Thymus (tissue), 11 donors: ENCODE measurements around the gene ATP13A4. TPM values are rescaled to one million over a fixed set of nuclear protein-coding genes. Genes with fewer than 3 reads are reported as not detected.

Source experiments
- DNase-seq, 9 donors: peaks; one replicate each; pipeline ENCODE4 v3.0.0-alpha.2; 2013; ENCODE audit warnings: low spot score in 9 of 9, low read depth in 6 of 9, missing footprints in 1 of 9
- H3K27ac ChIP-seq, 2 donors: one replicate each; pipeline ENCODE4 v1.5.1; 2013; ENCODE audit warnings: control low read depth in 1 of 2, low read depth in 1 of 2, low read length in 1 of 2, mild to moderate bottlenecking in 1 of 2, moderate library complexity in 1 of 2
- H3K27me3 ChIP-seq, 2 donors: one replicate each; pipeline ENCODE4 v1.5.1; 2013; ENCODE audit warnings: low read length in 1 of 2; ENCODE audit not compliant: control insufficient read depth in 2 of 2, insufficient read depth in 1 of 2
- H3K36me3 ChIP-seq, 2 donors: one replicate each; pipeline ENCODE4 v1.5.1; 2013; ENCODE audit warnings: low read length in 1 of 2, mild to moderate bottlenecking in 1 of 2, moderate library complexity in 1 of 2; ENCODE audit not compliant: control insufficient read depth in 2 of 2, insufficient read depth in 2 of 2
- H3K4me1 ChIP-seq, 2 donors: one replicate each; pipeline ENCODE4 v1.5.1; 2013; ENCODE audit warnings: low read length in 2 of 2; ENCODE audit not compliant: control insufficient read depth in 2 of 2, insufficient read depth in 2 of 2
- H3K4me3 ChIP-seq, 2 donors: one replicate each; pipeline ENCODE4 v1.5.1; 2013; ENCODE audit warnings: low read length in 2 of 2, control low read depth in 1 of 2, mild to moderate bottlenecking in 1 of 2
- H3K9me3 ChIP-seq, 2 donors: one replicate each; pipeline ENCODE4 v1.5.1; 2013; ENCODE audit warnings: low read length in 1 of 2, mild to moderate bottlenecking in 1 of 2; ENCODE audit not compliant: control insufficient read depth in 2 of 2, insufficient read depth in 1 of 2
- WGBS: extraction: QIAGEN DNeasy Blood & Tissue Kit; methylation state at CpG from one replicate; pipeline ENCODE4 v1.1.7; 2013; 5-methylcytosine and 5-hydroxymethylcytosine counted together
- polyA plus RNA-seq: library from polyadenylated mRNA; stranded (reverse); fragments of 200-250 nt; gene quantifications from one replicate; pipeline ENCODE4 v1.2.3, GENCODE V29; 2013
- total RNA-seq: library from RNA; stranded (reverse); fragments of 120-200 nt; gene quantifications from one replicate; pipeline ENCODE4 v1.2.4, GENCODE V29; 2013
- donor health status: healthy.

Gene ATP13A4
- total and polyA plus RNA-seq, 2 donors, result 0.80 to 4.3 TPM

GRCh38 chr3:193590088-193590856 is 35.6 kb upstream of the ATP13A4 start:
- H3K27ac ChIP-seq, result no peak overlapping the region
- 97% methylated on average over 6 of the region's 6 CpGs for WGBS
- no peaks in the 10 kb centered on the region for H3K9me3 ChIP-seq
- H3K4me1 ChIP-seq, result peaks cover 6 to 12% of the 10 kb centered on the region in 2 donors
- no peaks in the 10 kb centered on the region for H3K36me3 ChIP-seq
- H3K27me3 ChIP-seq, result no peaks in the 10 kb centered on the region
- DNase-seq, result no peak
- no peak overlapping the region for H3K4me3 ChIP-seq

GRCh38 chr3:193589616-193590015 is 34.9 kb upstream of the ATP13A4 start:
- H3K36me3 ChIP-seq, result no peaks in the 10 kb centered on the region
- peaks cover 6 to 12% of the 10 kb centered on the region in 2 donors for H3K4me1 ChIP-seq
- no peak overlapping the region for H3K27ac ChIP-seq
- H3K27me3 ChIP-seq, result no peaks in the 10 kb centered on the region
- no peak overlapping the region for H3K4me3 ChIP-seq
- WGBS, result 87% methylated on average over 1 of the region's 1 CpG
- DNase-seq, result no peak
- H3K9me3 ChIP-seq, result no peaks in the 10 kb centered on the region

GRCh38 chr3:193589129-193589528 is 34.4 kb upstream of the ATP13A4 start:
- Histone ChIP-seq H3K27me3 (no peaks in the 10 kb centered on the region), H3K27ac (no peak overlapping the region), H3K4me3 (no peak overlapping the region), H3K9me3 (no peaks in the 10 kb centered on the region), H3K4me1 (peaks cover 6 to 7% of the 10 kb centered on the region in 2 donors), H3K36me3 (no peaks in the 10 kb centered on the region)
- WGBS, result 20% methylated on average over 1 of the region's 1 CpG
- DNase-seq, result no peak

- no peak overlapping the region for H3K4me3 ChIP-seq
- no peaks in the 10 kb centered on the region for H3K9me3 ChIP-seq
- H3K27me3 ChIP-seq, result no peaks in the 10 kb centered on the region
- H3K36me3 ChIP-seq, result no peaks in the 10 kb centered on the region
- H3K4me1 ChIP-seq, result no peaks in the 10 kb centered on the region
- no peak for DNase-seq
- no peak overlapping the region for H3K27ac ChIP-seq
These were observed 31.8 kb upstream of the ATP13A4 start for GRCh38 chr3:193586526-193586925.

GRCh38 chr3:193585530-193585929 is 30.8 kb upstream of the ATP13A4 start:
- no peaks in the 10 kb centered on the region for H3K36me3 ChIP-seq
- no peaks in the 10 kb centered on the region for H3K4me1 ChIP-seq
- no peak overlapping the region for H3K4me3 ChIP-seq
- no peaks in the 10 kb centered on the region for H3K9me3 ChIP-seq
- 84% methylated on average over 9 of the region's 9 CpGs for WGBS
- H3K27me3 ChIP-seq, result no peaks in the 10 kb centered on the region
- H3K27ac ChIP-seq, result no peak overlapping the region
- DNase-seq, result no peak

GRCh38 chr3:193574488-193575070 is 19.9 kb upstream of the ATP13A4 start:
- DNase-seq, result no peak
- WGBS, result 93% methylated on average over 2 of the region's 2 CpGs
- Histone ChIP-seq H3K27ac (no peak overlapping the region), H3K9me3 (no peaks in the 10 kb centered on the region), H3K4me3 (no peak overlapping the region), H3K36me3 (no peaks in the 10 kb centered on the region), H3K27me3 (no peaks in the 10 kb centered on the region), H3K4me1 (no peaks in the 10 kb centered on the region)

GRCh38 chr3:193573403-193574191 is 18.9 kb upstream of the ATP13A4 start:
- no peaks in the 10 kb centered on the region for H3K36me3 ChIP-seq
- no peak for DNase-seq
- H3K9me3 ChIP-seq, result no peaks in the 10 kb centered on the region
- 86% methylated on average over 4 of the region's 4 CpGs for WGBS
- H3K27me3 ChIP-seq, result no peaks in the 10 kb centered on the region
- no peak overlapping the region for H3K4me3 ChIP-seq
- H3K4me1 ChIP-seq, result no peaks in the 10 kb centered on the region
- H3K27ac ChIP-seq, result no peak overlapping the region

GRCh38 chr3:193572426-193572908 is 17.8 kb upstream of the ATP13A4 start:
- Histone ChIP-seq H3K9me3 (no peaks in the 10 kb centered on the region), H3K4me3 (no peak overlapping the region), H3K4me1 (no peaks in the 10 kb centered on the region), H3K27ac (no peak overlapping the region), H3K27me3 (no peaks in the 10 kb centered on the region), H3K36me3 (no peaks in the 10 kb centered on the region)
- 22% methylated on average over 10 of the region's 10 CpGs for WGBS
- peak in 5 of 9 donors; percentile 6 to 59 (median 31) for DNase-seq

- Histone ChIP-seq H3K9me3 (no peaks in the 10 kb centered on the region), H3K27ac (no peak overlapping the region), H3K4me1 (no peaks in the 10 kb centered on the region), H3K36me3 (no peaks in the 10 kb centered on the region), H3K4me3 (no peak overlapping the region), H3K27me3 (no peaks in the 10 kb centered on the region)
- WGBS, result 94% methylated on average over 2 of the region's 2 CpGs
- no peak for DNase-seq
These were observed 14.4 kb upstream of the ATP13A4 start for GRCh38 chr3:193569119-193569518.
